ENCODE results near the gene DNAJB4.
"Not testable (repeated sequence)": the region's sequence is repeated elsewhere in the genome, so short reads cannot be mapped to it uniquely, and the experiment has no call there.

DNAJB4 gene

DNA sequence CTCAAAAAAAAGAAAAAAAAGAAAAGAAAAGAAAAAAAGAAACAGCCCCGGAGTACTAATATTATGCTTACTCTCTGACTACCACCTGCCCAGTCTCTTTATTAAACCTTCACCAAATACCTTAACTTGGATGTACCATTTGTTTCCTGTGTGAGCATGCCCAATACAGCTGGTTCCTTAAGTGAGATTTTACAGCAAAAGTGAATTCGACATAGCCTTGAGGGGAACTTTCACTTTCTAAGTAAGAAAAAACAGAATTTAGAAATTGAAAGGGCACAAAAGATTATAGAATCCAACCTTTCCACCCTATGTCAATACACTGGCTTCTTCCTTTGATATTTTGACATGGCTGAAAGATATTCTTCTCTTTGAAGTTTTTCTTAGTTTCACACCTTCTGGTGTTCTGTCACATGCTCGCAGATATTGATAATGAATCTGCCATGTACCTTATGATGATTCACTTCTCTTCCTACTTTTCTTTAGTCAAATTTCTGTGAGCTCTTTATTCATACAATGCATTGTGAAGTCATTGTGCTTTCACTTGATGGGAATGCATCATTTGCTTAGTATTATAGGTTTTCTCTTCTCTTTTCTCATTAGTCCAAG is 35.8 kb downstream of the DNAJB4 start:
- no peak for FAIRE-seq

DNA sequence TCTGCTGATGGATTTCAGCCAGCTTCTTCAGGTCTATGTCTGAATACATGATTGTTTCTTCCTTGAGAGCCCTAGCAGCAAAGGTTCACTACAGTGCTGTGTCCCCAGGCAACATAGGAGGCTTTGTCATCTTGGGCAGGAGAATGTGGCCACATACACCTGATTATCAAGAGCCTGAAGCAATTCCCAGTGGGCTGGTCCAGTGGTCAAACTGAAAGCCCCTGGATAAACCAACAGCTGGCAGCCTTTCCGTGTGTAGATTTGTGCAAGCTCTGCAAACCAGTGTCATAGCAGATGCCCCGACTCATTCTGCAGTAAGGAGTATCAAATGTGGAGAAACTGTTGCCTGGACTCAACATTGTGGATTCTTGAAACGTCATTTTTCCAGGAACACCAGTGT is 38.7 kb downstream of the DNAJB4 start:
- no peak for FAIRE-seq

DNA sequence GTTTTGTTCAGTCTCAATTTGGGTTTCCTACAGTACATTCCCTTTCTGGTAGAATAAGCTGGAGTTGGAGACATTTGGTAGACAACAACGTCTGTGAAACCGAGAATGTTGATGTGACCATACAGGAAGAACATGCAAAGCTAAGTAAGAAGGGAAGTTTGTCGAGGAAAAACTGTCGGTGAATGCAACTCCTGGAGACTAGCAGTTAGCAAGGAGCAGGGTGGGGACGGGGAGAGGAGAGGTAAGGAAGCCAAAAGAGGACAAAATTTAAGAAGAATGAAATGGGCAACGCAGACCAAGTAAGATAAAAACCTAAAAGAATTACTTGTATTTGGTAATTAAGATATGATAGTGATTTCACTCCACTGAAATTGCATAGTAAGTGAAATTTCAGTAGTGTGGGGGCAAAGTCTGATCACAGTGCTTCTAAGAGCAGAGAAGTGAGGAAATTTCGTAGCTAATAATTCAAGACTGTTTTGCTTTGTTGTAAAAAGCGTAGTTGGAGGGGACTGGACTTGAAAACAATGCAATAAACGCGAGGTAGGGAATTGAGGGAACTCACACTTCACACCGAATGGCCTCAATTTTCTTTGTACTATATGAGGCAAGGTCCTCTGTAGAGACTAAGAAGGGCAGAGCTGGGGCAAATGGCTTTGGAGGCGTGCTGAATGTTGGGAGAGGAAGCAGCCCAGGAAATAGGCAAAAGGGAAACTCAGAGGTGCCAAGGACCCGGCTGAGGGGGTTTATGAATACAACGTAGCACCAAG is 40.2 kb downstream of the DNAJB4 start:
- no peak for FAIRE-seq

DNA sequence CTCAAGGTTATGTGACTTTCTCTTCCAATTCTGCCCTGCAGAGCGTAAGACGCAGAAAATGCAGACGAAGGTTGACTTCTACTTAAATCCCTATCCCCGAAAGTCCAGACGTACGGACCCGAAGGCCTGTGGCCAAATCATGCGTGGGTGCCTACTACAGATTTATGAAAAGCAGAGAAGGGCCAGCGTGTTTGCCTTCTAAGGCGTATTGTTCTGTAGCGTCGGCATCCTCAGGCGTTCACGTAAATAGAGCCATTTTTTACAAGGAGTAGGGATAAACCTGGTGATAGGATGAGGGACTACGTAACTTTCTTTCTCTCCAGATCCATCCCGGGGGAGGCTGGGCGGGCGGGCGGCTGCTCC is 40.8 kb downstream of the DNAJB4 start:
- FAIRE-seq: no peak

DNA sequence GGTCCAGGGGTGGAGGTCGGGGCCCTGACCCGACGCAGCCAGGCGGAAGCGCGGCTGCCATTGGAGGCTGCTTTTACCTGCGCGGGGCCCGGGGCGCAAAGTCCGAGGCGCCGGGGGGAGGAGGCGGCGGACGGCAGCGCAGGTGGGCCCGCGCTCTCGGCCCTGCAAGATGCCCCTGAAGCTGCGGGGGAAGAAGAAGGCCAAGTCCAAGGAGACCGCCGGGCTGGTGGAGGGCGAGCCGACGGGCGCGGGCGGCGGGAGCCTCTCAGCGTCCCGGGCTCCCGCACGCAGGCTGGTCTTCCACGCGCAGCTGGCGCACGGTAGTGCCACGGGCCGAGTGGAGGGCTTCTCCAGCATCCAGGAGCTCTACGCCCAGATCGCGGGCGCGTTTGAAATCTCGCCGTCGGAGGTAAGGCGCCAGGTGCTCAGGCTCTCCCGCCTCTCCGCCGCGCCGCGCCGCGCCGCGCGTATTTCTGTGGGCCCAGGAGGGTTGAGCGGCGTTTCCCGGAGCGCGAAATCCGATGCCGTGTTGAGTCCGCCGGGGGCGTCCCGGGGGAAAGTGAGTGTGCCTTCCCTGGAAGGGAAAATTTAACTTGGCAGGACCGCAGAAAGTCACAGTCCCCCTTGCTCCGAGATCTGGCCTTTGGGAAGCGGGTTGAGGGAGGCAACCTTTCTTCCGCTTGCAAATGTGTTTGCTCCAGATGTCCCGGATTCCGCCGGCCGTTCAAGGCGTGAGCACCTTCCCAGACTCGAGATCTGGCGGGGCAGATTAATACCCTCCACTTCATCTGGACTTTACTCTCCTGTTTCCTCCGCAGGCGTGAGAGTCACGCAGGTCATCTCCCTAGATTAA is 41.4 kb downstream of the DNAJB4 start, which contains the start of gene GIPC2:
Gene GIPC2 (plus strand): TSS at position 41 of the 853 bp plus-strand sequence. CDS start 129 bp downstream, at position 170.
- FAIRE-seq: no peak

DNA sequence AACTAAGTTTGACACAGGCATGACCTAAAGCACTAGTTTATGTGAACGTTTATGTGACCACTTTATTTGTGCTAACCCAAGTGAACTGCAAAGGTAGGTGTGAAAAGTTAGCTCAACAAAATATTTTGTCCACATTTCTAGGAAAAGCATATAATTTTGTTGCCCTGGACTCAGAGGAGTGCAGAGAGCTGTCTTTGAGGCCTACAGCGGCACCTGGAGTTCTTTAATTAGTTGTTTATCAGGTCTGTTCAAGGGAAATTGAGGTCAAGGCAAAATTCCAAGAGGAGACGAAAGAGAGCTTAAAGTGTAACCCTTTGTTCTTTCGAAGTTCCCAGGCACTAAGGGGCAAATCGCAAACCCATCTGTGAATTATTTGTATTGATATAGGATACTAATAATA is 42.4 kb downstream of the DNAJB4 start:
- FAIRE-seq: no peak

DNA sequence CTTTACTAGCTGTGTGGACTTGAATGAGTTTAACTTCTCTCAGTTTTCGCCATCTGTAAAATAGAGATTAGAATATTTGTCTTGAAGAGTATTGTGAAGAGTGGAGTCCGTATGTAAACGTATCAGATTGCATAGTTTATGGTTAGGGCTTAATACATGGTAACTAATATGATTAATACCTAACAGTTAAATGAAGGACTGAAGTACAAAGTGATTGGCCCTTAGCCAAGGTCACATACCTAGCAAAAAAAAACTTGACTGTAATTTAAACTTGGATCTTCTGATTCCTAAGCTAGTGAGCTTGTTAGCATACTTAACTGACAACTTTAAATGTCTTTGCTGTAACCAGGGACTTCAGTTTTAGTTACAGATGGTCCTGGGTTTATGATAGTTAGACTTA is 42.9 kb downstream of the DNAJB4 start:
- no peak for FAIRE-seq

DNA sequence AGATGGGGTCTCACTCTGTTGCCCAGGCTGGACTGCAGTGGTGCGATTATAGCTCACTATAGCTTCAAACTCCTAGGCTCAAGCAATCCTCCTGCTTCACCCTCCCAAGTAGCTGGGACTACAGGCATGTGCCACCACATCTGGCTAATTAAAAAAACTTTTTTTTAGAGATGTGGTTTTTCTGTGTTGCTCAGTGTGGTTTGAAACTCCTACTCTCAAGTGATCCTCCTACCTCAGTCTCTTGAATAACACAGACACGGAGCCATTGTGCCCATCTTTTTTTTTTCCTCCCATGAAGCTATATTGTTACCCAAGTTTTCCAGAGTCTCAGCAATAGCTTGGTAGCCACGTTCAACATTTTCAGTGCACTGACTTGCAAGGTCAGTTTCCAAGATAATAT is 43.7 kb downstream of the DNAJB4 start:
- no peak for FAIRE-seq

DNA sequence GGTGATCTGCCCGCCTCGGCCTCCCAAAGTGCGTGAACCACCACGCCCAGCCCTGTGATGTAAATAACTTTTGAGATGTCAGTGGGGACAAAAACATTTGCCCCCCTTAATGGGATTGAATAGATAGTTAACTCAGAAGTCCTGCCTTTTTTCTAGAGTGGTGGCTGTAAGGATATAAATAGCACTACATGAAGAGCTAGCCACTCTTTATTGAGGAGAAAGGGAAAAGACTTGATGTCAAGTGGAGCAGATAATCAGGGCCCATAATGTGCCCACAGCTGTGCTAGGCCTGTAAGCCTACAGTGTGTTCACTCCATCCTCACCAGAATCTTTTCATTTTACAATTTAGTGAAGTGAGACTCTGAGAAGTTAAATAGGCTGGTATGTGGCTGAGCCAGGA is 44.7 kb downstream of the DNAJB4 start:
- no peak for FAIRE-seq

DNA sequence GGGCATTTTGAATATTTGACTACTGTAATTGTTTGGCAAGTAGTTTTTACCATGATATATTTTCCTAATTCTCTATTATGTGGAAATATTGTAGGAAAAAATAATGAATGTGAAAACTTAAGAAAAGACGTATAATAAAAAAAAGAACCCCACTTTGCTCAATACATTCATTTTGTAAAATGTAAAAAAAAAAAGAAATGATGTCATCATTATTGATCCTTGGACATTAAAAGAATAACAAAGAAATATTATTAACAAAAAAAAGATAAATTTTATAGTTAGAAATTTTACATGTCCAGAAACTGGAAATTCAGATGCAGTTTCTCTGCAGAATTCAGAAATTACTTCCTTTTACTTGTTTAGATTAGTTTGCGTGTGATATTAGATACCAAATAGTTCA is 46.3 kb downstream of the DNAJB4 start:
- peak; percentile 14 for FAIRE-seq

DNA sequence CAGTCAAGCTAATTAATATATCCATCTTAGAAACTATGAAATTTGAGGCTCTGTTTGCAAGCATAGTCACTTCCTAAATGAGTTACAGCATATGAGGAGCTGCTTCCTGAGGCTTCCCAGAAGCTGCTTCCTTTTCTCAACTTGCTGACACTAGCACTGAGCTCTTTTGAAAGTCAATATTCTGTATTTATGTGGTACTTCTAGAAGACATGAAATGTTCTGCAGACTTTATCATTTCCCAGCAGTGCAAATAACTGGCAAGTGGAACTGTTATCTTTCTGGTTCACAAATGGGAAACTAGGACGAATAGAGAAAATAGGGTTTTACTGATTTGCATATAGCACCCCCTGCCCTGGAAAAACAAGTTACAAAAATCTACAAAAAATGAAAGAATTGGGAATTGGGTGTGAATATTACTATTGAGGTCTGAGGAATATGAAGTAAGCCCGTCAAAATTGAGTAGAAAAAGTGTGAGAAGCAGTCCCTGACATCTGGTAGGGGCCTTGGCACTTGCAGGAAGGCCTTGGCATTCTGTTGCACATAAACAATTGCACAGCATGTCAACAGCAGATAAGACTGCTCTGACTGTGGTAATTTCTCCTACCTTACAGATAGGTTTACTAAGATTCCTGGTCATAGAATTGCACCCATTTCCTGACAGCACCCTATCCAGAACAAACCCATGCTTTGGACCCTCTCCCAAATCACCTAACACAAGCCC is 48.1 kb downstream of the DNAJB4 start:
- FAIRE-seq: no peak

DNA sequence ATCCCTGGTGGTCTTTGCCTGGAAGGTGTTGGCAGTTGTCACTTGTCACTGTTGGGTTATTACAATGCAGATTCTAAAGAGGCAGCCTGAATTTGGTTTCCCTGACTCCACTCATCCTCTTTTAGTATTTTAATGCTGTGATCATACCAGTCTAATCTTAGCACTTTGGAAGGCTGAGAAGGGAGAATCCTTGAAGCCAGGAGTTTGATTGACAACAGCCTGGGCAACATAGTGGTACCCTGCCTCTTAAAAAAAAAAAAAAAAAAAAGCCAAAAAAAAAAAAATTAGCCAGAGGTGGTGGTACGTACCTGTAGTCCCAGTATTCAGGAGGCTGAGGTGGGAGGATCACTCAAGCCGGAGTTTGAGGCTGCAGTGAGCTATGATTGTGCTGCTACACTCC is 48.8 kb downstream of the DNAJB4 start:
- no peak for FAIRE-seq

DNA sequence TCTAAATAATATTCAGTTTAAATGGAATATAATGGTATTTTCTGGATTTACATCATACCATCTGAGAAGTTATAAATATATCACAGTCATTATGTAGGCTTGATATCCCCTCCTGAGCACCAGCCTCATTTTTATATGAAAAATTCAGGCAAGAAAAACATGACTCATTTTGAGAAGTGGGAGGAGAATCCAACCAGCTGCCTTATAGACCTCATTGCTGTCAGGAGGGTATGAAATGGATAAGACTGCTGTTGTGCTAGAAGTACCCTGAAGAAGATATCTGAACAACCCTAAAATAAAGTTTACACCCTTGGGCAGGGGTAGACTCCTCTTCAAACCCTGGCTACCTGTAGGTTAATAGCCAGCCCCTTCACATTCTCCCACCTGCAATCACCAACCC is 49.8 kb downstream of the DNAJB4 start:
- no peak for FAIRE-seq

DNA sequence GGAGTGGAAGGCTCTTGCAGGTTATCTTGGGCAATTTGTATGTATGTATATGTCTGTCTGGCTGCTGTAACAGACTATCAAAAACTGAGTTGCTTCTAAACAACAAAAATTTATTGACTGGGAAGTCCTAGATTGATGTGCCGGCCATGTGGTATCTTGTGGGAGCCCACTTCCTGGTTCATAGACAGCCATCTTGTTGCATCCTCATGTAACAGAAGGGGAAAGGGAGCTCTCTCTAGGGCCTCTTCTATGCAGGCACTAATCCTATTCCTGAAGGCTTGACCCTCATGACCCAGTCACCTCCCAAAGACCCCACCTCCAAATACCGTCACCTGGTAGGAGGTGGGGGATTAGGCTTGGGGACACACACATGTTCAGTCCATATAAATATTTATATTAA is 50.2 kb downstream of the DNAJB4 start:
- no peak for FAIRE-seq

DNA sequence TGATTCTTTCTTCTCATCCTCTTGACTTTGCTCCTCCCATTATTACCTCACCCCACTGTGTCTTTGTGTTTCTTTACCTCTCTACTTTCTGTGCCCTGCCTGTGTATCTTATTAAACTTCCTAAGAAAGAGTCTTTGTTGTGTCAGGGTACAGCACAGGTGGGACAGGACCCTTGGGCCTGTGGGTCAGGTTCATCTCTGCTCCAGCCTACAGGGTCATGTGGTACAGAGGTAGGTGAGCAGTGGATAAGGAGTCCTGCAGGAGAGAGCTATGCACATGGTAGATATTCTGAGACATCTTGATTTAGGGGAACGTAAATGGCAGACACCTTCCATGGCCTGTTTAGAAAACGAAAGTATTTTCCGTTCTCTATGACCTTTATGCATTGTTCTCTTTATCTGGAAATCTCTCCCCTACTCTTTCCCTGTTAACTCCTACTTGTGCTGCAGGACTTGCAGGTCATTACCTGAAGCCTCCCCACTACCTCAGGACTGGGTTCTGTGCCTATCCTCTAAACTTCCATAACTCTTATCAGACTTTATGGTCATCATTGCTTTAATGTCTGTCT is 50.9 kb downstream of the DNAJB4 start:
- FAIRE-seq: no peak

DNA sequence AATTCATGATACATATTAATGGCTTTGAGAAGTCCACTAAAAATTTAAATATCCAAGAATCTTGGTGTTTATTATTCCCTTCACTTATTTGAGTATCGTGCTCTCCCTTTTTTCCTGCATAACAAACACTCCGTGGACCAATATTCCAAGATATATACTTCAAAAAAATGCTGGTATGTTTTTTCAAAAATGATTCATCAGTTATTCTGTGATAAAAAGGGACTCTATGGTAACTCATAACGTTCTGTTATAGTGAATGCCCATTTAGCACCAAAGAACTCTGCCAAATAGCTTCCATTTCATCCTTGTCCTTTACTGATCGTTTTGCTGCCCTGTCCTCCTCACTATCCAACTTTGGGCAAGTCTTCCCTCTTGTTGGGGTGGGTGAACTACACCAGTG is 53.9 kb downstream of the DNAJB4 start:
- FAIRE-seq: no peak

DNA sequence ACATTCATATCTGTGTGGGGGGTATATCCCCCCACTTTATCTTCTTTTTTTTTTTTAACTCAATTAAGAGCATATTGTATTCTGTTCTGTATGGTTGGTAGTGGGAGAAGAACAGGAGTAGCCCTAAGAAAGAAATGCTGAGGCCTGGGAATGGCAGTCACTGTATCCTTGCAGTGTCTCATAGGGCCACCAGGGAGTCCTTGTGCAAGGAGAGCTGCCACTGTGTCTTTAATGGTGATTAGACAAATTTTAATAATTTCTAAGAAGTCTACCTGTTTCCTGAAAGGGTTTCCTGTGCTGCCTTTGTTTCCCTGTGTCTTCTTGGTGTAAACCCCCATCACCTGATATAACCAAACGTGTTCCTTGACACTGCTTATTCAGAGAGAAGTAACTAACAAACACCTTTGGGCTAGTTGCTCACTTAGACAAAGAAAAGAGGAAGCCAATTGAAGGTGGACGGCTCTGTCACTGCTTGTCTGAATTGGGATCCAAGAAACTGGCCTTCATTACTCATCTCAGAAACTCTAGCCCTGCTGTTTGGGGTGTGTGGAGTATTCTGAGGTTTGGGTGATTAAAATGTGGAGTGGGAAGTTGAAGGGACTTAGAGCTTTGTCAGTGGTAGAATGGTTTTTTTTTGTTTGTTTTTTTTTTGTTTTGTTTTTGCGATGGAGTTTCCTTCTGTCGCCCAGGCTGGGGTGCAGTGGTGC is 56.3 kb downstream of the DNAJB4 start:
- no peak for FAIRE-seq

DNA sequence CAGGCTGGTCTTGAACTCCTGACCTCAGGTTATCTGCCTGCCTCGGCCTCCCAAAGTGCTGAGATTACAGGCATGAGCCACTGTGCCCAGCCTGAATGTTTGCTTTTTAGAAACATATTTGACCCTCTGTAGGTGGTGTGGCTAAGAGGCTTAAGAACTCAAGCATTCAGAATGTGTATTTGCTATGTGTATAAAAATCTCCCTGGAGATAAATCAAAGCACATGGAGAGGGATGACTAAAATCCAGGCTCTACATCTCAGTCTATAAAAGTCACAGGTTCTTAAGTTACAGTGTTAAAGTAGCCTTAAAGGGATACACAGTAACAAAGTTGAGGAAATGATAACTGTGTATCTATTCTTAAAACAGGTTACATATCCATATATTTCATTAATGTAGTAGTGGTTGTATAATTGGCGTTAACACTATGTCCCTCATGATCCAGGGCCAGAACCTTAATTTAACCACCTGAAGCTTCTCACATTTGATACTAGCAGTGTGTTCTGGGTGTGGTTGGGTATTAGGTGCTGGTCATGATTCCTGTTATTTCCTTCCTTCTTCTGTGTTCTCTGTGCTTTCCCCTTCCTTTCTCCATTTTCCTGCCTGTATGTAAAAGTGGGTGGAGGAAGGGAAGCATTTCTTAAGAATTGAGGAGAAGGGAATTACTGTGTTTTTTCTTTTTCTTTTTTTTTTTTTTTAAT is 57.2 kb downstream of the DNAJB4 start:
- FAIRE-seq: no peak

DNA sequence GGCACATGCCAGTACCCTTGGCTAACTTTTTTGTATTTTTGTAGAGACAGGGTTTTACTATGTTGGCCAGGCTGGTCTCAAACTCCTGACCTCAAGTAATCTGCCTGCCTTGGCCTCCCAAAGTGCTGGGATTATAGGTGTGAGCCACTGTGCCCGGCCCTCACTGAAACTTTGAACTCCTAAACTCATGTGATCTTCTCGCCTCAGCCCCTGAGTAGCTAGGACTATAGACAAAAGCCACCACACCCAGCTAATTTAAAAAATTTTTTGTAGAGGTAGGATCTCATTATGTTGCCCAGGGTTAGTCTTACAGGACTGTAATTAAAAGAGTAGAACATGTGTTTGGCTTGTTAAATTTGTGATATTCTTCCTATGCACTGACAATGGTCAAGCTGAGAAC is 60.1 kb downstream of the DNAJB4 start:
- not testable (repeated sequence) for FAIRE-seq
